Middle frontal gyrus (tissue), 1 donor: Measurements from ENCODE around the gene GDI1.
A peak's percentile ranks its signal among the peaks of the same experiment; 100 is the strongest.

ENCODE experiments used
- DNase-seq: peaks from one replicate; pipeline ENCODE4 v3.0.0-alpha.2; 2015; ENCODE audit warnings: low spot score; ENCODE audit errors: extremely low spot score

The GDI1 gene

DNA sequence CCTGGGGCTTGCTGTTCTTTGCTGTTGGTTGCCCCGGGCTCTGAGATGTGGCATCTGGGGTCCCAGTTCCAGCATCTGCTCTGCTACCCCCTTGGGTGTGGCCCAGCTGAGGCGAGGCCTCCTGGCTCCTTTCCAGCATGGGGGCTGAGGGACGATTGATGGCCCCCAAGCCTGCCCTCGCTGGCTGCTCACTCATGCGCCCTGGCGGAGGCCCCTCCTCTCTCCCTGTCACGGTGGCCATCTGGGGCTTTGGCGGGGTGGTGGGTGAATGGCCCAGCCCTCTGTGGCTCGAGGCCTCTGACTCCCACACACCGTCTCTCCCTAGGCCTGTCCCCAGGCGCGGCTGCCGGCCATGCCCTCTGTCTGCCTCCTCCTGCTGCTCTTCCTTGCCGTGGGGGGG is 22.9 kb downstream of the GDI1 start:
- DNase-seq: no peak

DNA sequence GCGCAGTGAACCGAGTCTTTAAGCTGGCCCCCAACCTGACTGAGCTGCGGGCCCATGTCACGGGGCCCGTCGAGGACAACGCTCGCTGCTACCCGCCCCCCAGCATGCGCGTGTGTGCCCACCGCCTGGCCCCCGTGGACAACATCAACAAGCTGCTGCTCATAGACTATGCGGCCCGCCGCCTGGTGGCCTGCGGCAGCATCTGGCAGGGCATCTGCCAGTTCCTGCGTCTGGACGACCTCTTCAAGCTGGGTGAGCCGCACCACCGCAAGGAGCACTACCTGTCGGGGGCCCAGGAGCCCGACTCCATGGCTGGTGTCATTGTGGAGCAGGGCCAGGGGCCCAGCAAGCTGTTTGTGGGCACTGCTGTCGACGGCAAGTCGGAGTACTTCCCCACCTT is 23.4 kb downstream of the GDI1 start:
- DNase-seq: no peak

DNA sequence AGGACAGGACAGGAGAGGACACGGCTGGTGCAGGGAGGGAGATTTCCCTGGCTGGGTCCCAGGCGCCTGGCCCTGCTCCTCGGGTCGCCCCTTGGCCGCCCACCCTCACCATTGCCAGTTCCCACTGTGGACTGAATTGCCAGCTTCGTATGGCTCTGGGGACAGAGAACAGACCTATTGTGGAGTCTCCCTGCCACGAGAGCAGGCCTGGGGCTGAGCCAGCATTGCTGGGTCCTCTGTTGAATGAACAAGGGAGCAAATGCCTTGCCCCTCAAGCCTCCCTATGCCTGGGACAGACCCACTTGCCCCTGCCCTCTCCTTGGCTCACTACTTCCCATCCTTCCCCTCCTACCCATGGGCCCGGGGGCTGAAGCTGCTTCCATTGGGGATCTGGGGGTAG is 25.4 kb downstream of the GDI1 start:
- no peak for DNase-seq

DNA sequence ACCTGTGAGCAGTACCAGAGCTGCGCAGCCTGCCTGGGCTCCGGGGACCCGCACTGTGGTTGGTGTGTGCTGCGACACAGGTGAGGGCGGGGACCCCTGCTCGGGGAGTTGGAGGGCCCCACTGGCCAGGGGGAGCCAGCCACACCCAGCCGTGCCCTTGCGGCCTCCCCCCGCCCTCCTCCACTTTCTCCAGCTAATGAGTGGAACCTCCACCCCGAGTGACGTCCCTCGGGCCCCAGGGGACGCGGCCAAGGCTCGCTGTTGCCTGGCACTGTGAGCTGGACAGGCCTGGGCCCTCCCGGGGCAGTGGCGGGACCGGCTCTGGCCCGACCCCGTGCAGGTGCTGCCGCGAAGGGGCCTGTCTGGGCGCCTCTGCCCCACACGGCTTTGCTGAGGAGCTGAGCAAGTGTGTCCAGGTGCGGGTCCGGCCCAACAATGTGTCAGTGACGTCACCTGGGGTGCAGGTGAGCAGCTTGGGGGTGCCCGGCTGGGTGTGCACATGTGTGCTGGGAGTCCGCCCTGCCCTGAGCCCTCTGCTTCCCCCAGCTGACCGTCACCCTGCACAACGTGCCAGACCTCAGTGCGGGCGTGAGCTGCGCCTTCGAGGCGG is 26.8 kb downstream of the GDI1 start:
- DNase-seq: no peak

DNA sequence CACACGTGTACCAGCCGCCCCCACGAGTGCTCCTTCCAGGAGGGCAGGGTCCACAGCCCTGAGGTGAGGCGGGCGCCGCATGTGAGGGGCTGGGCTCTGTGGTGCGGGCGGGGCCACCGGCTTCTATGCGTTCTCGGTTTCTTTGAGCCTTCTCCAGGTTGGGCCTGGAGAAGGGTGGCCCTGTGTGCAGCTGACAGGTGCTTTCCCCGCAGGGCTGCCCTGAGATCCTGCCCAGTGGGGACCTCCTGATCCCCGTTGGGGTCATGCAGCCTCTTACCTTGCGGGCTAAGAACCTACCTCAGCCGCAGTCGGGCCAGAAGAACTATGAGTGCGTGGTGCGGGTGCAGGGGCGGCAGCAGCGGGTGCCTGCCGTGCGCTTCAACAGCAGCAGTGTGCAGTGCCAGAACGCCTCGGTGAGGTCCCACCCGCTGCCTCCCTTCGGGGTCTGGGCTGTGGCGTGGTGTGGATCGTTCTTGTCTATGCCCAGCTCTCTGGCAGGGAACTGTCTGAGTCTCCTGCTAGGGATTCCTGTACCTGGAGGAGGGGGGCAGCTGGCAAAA is 27.9 kb downstream of the GDI1 start:
- DNase-seq: no peak

DNA sequence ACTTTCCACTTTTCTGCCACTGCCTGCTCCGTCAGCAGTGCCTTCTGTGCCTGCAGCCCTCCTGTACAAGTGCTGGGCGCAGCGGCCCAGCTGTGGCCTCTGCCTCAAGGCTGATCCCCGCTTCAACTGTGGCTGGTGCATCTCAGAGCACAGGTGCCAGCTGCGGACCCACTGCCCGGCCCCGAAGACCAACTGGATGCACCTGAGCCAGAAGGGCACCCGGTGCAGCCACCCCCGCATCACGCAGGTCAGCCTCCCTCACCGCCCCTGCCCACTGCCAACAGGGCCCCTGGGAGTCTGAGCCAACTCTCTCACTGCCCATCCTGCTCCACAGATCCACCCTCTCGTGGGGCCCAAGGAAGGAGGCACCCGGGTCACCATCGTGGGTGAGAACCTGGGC is 28.6 kb downstream of the GDI1 start:
- DNase-seq: no peak

DNA sequence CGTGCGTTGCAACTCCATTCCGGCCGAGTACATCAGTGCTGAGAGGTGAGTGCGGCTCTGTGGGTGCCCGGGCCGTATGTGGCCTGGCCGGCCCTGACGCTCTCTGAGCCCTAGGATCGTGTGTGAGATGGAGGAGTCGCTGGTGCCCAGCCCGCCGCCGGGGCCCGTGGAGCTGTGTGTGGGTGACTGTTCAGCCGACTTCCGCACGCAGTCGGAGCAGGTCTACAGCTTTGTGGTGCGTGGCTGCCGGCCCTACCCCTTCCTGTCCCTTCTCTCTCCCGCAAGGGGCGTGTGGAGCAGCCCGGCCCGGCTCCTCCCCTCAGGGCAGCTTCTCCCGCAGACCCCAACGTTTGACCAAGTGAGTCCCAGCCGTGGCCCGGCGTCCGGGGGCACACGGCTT is 29.1 kb downstream of the GDI1 start:
- no peak for DNase-seq

DNA sequence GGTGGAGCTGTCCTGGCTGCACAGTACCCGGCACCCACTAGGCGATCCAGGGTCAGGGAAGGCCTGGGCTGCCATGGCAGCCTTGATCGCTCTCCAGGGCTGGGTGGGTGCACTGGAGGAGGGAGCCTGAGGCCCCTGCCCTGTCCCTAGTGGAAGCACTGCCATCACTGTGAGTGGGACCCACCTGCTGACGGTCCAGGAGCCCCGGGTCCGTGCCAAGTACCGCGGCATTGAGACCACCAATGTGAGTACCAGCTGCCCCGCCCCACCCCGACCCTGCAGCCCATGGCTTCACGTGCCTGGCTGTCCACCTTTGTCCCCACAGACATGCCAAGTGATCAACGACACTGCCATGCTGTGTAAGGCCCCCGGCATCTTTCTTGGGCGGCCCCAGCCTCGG is 30.0 kb downstream of the GDI1 start:
- DNase-seq: no peak

DNA sequence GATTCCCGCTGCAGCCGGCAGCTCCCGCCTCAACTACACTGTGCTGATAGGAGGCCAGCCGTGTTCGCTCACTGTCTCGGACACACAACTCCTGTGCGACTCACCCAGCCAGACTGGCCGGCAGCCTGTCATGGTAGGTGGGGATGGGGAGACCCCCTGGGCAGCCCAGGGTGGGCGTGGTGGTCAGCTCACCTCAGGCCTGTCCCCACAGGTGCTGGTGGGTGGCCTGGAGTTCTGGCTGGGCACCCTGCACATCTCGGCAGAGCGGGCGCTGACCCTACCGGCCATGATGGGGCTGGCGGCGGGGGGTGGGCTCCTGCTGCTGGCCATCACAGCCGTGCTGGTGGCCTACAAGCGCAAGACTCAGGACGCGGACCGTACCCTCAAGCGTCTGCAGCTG is 30.6 kb downstream of the GDI1 start:
- no peak for DNase-seq

DNA sequence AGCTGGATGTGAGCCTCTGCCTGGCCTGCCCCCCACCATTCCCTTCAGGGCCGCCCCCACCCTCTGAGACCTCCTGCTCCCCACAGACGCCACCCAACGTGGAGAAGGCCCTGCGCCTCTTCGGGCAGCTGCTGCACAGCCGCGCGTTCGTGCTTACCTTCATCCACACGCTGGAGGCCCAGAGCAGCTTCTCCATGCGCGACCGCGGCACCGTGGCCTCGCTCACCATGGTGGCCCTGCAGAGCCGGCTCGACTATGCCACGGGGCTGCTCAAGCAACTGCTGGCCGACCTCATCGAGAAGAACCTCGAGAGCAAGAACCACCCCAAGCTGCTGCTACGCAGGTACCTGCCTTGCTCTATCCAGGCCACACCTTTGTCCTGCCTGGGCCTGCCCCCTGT is 31.3 kb downstream of the GDI1 start:
- no peak for DNase-seq

DNA sequence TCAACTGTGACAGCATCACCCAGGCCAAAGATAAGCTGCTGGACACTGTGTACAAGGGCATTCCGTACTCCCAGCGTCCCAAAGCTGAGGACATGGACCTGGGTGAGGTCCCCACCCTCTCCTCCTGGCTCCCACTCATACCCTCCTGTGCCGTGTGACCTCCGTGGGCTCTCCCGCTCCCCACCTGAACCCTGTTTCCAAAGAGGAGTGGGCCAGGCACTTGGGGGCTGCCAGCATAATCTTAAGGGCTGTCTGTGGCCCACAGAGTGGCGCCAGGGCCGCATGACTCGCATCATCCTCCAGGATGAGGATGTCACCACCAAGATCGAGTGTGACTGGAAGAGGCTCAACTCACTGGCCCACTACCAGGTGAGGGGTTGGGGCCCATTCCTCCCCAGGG is 32.2 kb downstream of the GDI1 start:
- DNase-seq: no peak

DNA sequence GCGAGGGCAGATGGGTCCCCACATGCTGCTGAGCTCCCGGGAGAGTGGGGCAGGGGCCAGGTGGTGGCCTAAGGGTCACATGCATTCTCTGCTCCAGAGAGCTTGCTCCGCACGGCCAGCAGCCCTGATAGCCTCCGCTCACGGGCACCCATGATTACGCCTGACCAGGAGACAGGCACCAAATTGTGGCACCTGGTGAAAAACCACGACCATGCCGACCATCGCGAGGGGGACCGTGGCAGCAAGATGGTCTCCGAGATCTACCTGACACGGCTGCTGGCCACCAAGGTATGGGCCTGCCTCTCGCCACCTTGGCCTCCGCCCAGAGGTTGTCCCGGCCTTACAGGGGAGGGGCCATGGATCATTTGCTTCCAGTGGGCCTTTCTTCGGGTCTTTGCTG is 32.9 kb downstream of the GDI1 start:
- no peak for DNase-seq

DNA sequence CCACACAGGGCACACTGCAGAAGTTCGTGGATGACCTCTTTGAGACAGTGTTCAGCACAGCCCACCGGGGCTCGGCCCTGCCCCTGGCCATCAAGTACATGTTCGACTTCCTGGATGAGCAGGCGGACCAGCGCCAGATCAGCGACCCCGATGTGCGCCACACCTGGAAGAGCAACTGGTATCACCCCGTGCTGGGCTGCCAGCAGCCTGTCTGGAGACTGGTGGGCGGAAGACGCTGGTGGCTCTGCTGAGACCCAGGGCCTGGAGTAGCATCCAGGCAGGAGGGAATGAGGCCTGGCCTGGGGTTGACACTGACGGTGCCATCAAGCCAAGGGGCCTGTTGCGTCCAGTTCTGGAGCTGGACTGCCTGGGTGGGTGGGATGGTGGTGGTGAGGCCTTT is 33.5 kb downstream of the GDI1 start:
- no peak for DNase-seq

DNA sequence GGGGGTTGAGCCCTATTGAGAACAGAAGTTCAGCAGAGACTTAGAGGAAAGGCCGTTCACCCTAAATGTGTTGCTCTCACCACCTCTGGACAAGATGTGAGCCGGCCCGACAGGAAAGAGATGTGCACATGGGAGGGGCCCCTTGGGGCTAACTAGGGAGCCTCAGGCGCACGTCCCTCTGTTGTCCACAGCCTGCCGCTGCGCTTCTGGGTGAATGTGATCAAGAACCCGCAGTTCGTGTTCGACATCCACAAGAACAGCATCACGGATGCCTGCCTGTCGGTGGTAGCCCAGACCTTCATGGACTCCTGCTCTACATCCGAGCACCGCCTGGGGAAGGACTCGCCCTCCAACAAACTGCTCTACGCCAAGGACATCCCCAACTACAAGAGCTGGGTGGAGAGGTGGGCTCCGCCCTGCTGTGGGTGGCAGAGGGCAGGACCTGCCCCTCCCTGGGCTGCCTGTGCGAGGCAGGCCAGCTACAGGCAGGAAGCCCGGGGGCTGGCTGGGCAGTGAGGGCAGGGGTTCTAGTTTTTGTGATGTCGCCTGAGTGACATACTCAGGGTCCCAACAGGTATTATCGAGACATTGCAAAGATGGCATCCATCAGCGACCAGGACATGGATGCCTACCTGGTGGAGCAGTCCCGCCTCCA is 34.1 kb downstream of the GDI1 start:
- DNase-seq: no peak

DNA sequence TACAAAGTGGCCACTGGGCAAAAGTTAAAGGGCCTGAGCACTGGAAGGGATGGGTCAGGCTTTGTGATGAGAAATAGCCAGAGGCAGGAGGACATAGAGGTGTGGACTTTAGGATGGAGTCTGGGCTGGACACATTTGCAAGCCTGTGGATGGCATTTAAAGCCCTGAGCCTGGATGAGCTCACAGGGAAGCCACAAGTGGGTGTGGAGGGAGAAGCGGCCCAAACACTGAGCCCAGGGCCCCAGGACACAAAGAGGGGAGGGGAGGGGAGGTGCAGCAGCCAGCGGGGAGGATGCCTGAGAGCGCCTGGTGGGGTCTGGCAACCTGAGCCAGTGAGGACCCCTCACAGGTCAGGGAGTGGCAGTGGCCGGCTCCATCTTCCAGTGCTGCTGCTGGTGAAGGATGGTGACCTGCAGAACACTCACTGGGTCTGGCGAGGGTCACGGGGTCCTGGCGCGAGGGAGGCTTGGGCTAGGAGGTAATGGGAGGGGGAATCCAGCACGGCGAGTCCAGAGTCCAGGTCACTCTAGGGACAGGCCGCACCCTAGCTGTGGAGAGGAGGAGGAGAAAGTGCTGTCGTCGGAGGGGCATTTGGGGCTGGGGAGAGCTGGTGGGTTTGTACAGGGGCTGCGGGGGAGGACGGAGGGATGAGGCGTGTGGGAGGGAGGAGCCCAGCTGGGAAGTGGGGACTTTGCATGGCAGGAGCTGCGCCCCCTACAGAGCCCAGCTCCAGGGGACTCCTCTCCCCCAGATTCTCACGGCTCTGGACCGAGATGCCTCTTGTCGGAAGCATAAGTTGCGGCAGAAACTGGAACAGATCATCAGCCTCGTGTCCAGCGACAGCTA is 35.1 kb downstream of the GDI1 start:
- DNase-seq: no peak

DNA sequence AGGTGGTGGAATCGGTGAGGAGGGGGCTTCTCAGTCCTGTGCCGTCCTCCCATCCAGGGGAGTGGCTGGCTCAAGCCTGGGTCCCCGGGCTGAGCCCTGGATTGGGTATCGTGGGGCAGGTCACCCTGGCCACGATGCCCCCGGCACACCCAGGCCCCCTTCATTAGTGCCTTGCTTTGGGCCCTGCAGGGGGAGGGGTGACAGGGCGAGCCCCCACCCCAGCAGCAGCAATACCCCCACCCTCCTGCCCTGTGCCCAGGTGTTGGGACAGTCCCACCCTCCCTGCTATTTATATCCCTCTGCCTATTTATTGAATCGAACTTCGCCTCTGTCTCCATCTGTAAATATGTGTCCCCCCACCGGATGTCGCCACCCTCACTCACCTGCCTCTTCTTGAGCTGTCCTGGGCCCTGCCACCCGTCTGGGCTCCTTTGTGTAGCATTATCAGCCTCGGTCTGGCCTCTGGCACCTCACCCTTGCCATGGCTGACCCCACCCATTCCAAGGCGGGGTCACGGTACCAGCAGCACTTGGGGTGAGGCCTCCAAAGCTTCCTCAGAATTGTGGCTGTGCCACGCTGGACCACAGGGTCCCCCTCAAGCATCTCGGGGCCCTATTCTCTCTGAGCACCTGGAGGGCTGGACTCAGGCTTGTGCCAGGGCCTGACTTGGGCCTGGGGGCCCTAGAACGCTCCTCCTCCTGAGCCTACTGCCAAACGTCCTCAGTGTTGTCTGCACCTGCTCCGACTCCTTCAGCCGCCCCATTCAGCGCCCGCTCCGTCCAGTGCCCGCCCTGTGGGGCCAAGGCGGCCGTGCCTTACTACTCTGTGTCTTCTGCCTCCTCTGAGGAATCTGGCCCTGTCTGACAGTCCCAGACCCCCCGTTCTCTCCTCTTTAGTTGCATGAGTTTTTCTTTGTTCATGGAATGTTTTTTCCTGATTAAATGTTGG is 36.0 kb downstream of the GDI1 start:
- DNase-seq: no peak

DNA sequence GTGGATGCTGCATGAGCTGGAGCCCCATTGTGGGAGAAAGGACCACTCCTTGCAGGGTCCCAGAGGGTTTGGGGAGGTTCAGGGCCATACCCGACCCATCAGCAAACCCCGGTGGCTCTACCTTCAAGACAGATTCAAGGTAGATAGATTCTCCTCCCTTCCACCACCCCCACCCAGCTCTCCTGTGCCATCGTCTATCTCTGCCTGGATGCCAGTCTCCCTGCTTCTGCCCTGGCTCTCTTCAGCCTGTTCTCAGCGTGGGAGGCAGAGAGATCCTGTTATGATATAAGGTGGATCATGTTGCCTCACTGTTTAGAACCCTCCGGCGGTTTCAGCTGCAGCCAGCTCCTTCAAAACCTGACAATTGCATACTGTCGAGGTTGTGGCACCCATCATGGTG is 36.7 kb downstream of the GDI1 start:
- DNase-seq: no peak

DNA sequence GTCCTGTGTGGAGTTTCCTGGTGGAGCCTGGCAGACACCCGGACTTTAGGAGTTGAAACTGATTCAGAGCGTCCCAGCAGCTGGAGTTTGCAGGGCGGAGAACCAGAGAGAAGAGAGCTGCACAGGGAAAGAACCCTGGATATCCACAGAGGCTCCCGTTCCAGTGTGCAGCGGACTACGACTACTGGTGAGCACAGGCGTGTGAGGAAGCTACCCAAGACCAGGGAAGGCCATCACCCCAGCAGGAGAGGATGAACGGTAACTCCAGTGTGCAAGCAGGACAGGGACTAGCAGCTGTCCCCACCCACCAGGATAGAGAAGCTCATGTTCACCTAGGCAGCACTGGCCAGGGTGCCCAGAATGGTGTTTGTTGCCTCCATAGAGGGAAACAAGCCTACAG is 39.9 kb downstream of the GDI1 start:
- no peak for DNase-seq

DNA sequence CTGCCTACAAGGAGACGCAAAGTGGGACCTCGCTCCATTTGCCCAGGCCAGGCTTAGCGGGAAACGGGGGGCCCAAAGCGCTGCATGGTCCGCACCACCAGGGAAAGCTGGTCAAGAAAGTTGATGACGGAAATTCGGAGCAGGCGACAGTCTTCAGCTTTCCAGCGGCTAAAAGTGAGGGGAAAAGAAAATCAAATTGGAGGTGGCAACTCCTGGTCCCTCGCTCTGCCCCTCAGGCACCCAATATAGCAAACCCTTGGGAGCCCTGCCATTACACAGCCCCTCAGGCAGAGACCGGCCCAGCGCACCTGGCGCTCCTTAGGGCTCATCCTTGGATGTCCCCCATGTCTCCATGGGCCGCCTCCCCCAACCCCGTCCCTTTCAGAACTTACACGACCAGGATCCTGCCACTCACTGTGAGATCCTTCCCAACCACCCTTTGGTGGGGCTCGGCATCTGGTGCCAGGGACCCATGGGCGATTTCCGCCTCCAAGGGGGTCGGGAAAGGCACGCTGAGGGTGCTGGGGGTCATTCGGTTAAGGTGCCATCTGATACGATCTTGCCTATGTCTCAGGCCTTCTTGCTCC is 41.0 kb downstream of the GDI1 start:
- no peak for DNase-seq

DNA sequence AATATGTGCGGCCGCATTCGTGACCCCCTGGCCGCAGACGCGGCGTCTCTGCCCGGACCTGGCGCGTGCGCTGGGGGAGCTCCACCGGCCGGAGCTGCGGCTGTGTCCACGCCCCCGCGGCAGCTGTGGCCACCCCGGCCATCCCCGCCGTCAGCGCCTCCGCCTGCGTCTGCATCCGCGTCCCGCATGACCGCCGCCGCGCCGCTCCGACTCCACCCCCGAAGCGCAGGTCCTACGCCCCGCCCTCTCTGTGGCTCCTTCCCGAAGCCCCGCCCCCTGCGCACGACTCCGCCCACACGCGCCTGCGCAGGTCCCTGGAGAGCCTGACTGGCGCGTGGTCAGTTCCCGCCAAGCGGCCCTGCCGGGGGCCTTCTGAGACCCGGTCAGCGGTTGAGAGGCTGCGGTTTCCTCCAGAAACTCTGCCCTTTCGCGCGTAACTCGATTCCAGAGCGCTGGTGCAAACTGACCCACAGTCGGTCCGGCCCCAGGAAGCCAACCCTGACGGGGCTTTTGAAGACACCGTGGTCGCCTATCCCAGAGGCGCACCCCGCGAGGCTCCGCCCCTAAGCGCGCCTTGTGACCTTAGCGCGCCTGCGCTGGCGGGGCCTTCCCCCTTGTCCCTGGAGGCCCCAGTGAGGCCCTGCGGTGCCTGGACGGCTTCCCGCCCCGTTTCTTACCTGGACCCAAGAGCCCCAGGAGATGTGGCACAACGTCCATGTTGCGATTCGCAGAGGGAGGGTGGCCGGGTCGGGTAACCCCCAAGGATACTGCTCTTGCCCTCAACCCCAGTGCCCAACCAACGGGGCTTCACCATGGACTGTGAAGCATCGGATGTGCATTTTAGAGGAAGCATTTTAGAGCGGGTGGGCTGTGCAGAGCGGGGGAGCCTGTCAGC is 42.0 kb downstream of the GDI1 start, which contains the start of gene LAGE3:
TSS of gene LAGE3 (minus strand) at position 554 of the 895 bp plus-strand sequence. CDS start at position 188, 366 bp downstream.
- peak; percentile 75 for DNase-seq
